Activated CD8-positive, alpha-beta memory T cell treated with anti-CD3 and anti-CD28 coated beads, Interleukin-2, amount 50 U/mL, for 1 hour (primary cell): ENCODE measurements around the gene CS.
A peak's percentile ranks its signal among the peaks of the same experiment; 100 is the strongest.

Experiments
- DNase-seq: peaks from one replicate; pipeline ENCODE4 v3.0.0-alpha.2; 2020; ENCODE audit errors: extremely low read depth

The CS gene

DNA sequence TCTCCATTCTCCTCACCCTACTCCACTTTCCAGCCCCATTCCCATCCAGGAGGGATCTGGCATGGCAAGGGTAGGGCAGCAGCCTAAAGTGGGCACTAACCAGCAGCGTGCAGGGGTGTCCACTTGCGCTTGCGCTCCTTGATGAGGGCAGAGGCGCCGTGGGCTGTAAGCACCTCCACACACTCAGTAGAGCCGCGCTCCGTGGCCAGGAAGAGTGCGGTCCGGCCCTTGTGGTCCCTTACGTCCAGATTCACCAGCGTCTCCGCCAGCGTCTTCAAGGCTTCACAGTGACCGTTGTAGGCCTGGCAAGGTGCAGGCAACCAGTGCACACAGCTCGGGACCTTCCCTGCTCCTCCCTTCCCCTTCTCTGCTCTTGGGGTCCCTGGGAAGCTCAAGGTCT is 52.2 kb downstream of the CS start:
- no peak for DNase-seq

DNA sequence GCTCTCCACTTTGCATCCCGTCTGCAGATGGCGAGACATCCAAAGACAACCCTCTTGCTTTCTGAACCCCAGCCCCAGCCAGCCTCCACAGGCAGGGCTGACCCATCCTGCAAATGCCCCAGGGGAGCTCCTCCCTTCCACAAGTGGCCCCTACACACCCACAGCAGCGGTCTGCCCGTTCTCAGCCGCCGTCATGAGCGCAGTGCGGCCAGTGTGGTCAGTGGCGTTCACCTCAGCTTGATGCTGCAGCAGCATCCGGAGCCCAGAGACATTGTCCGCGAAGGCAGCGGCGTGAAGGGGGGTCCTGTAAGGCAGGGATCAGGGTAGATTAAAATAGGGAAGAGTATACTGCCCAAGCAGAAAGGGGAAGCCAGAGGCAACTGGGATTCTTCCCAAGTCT is 55.6 kb downstream of the CS start:
- no peak for DNase-seq

DNA sequence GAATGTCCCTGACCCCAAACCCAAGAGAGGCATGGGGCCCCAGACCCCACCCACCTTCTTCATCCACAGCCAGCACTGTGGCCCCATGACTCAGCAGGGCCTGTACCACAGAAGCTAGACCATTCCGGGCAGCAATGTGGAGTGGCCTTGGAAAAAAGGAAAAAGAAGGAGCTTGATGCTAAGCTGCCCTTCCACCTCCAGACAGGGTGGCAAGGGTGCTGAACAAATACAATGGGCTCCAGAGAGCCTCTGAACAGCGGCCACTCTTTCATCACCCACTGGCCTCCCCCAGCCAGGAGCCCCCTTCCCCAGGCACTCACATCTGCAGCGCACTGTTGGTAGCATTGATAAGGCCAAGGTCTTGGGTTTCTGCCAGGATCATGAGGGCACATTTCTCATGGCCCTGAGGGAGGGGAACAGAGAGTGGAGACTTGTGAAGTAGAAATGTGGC is 56.4 kb downstream of the CS start:
- DNase-seq: no peak

- DNase-seq: no peak
Measured at GRCh38 chr12:56242986-56243385, 57.1 kb downstream of the CS start.

DNA sequence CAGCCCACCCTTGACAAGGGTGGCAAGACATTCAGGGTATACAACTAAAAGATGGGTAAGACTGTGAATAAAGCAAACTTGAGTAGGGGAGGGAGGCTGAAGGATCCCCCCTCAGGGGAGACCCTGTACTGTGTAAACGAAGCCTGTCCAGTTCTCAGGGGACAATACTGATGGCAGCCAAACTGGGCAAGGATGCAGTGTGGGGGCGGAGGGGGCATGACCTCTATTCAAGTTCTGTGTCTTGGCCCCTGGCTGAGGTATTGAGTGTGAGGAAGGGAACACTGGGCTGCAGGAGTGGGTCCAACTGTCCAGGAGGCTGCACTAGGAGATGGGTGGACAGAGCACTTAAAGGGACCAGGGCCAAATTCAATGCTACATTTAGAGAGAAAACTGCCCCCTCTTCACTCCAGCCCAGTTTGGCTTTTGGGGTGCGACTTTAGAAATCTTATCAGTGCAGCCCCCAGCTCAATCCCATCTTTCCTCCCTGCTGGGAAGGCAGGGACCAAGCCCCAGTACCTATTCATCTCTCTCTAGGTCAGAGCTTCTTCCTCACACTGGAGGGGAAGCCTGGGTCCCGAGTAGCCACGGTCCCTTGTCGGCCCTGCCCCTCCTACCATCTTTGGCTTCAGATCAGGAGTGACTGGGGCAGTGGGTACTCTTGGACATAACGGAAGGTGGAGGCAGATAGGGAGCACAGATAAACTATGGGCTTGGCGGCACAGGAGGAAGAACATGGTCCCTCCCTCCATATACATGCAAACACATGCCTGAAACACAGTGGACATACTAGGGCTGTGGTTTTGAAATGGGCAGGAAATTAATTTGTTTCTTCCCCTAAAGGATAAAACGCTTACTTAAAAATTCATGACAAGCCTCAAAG is 58.5 kb downstream of the CS start:
- DNase-seq: no peak

- DNase-seq: no peak
Measured at GRCh38 chr12:56237552-56237951, 62.6 kb downstream of the CS start.

DNA sequence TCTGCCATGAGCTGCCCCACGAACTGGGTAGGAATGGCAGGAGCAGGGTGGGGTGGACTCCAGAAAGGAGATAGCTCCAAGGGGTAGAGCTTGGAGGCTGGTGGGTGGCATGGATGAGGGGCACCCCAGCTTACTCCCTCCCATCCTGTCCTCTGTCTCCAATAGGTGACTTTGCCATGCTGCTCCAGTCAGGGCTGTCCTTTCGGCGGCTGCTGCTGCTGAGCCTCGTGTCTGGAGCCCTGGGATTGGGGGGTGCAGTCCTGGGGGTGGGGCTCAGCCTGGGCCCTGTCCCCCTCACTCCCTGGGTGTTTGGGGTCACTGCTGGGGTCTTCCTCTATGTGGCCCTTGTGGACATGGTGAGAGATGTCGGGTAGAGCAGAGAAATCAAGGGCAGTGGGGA is 63.1 kb downstream of the CS start:
- no peak for DNase-seq

- no peak for DNase-seq
Measured at GRCh38 chr12:56236091-56236490, 64.0 kb downstream of the CS start.

GRCh38 chr12:56234746-56235436 is 65.2 kb downstream of the CS start:
- DNase-seq: no peak

- DNase-seq: no peak
Measured at GRCh38 chr12:56231184-56231582, 68.9 kb downstream of the CS start.

- no peak for DNase-seq
Measured at GRCh38 chr12:56230432-56231183, 69.5 kb downstream of the CS start.

GRCh38 chr12:56229916-56230431 is 70.2 kb downstream of the CS start, which contains the start of gene SLC39A5:
Gene SLC39A5, plus strand, starts transcription at chr12:56230051. Its CDS starts 1,224 bp downstream, at chr12:56231275.
- no peak for DNase-seq

- no peak for DNase-seq
Measured at GRCh38 chr12:56229082-56229481, 71.0 kb downstream of the CS start.

DNA sequence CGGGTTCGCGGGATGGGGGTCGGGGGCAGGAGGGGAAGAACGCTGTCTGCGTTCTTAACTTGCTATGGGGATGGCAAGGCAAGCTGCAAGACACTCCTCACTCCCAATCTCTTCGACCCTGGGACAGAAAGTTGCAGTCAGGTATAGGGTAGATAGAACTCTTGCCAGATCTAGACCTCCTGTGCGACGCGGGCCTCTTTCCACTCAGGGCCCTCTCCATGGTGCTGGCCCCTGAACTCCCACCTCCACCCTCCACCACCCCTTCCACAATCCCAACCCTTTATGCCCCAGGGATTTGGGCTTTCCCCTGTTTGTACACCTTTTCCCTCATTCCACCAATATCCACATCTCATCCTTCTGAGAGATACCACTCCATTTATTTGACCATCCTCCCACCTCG is 75.2 kb downstream of the CS start:
- no peak for DNase-seq

DNA sequence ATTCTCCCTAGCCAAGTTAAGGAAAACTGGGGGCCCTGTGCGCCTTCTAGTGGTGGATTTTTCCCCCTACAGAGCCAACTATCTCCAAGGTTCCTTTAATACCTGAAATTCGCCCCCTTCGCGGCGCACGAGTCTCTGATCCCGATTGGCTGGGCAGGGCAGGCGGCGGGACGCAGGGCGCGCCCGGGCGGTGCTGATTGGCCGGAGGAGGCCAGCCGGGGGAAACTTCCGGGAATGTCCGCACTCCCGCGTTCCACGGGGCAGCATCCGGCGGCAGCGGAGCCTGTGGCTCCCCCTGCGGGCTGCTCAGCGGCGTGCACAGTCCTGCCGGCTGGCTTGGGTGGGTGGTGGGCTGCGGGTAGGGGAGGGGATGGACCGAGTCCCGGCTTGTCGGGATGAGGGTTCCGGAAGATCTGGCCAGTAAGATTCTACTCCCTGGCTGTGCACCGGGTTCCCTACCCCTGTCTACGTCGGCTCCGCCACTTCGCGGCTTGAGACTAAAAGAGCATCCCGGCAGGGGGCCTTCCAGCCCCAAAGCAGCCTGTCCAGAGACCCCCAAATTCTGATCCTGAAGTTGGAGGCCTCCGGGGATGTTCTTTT is 75.9 kb downstream of the CS start, which contains the start of gene NABP2:
Gene NABP2 (plus strand): TSS at position 241 of the 600 bp plus-strand sequence. CDS start 515 bp downstream, outside the sequence.
- peak; percentile 76 for DNase-seq

GRCh38 chr12:56223571-56224101 is 76.5 kb downstream of the CS start:
- no peak for DNase-seq

- DNase-seq: no peak
Measured at GRCh38 chr12:56222531-56222895, 77.6 kb downstream of the CS start.

- peak; percentile 71 for DNase-seq
Measured at GRCh38 chr12:56221757-56222530, 78.2 kb downstream of the CS start, which contains the start of gene RNF41. Gene RNF41, minus strand, starts transcription at chr12:56221922. Its CDS starts 7,875 bp downstream, at chr12:56214047.
